NCI-H345 treated with DMSO at 0.1 percent for 48 hours (cell line): Measurements from ENCODE around the gene OR4L1.
"Not testable (repeated sequence)": the region's sequence is repeated elsewhere in the genome, so short reads cannot be mapped to it uniquely, and the experiment has no call there.

ENCODE experiments used
- DNase-seq: peaks from one replicate; lab custom pipeline; 2025; ENCODE audit not compliant: unreplicated experiment; lab: John Stamatoyannopoulos, UW

Gene OR4L1

GRCh38 chr14:20059745-20060144, at the start of gene OR4L1:
TSS of gene OR4L1 (plus strand) at chr14:20060045. CDS start at chr14:20060045, 0 bp downstream.
- no peak for DNase-seq

GRCh38 chr14:20019257-20019865, 40.5 kb upstream of the OR4L1 start, which contains the start of gene OR4K14:
TSS of gene OR4K14 (minus strand) at chr14:20019307. CDS start at chr14:20015193, 4,114 bp downstream.
- DNase-seq = no peak

GRCh38 chr14:20031058-20031457, 28.8 kb upstream of the OR4L1 start:
- no peak for DNase-seq

- no peak for DNase-seq
Measured at GRCh38 chr14:20035449-20035848, 24.4 kb upstream of the OR4L1 start.

- no peak for DNase-seq
Measured at GRCh38 chr14:20035938-20036337, 23.9 kb upstream of the OR4L1 start, which contains the start of gene OR4K13. TSS of gene OR4K13 (minus strand) at chr14:20036038. CDS start at chr14:20034758, 1,280 bp downstream.

- DNase-seq = no peak
Measured at GRCh38 chr14:20044243-20044642, 15.6 kb upstream of the OR4L1 start.

- DNase-seq = no peak
Measured at GRCh38 chr14:20048202-20048601, 11.6 kb upstream of the OR4L1 start.

GRCh38 chr14:20092050-20092449, 32.2 kb downstream of the OR4L1 start:
- DNase-seq = no peak

- DNase-seq = no peak
Measured at GRCh38 chr14:20093442-20093841, 33.6 kb downstream of the OR4L1 start.

- DNase-seq = not testable (repeated sequence)
Measured at GRCh38 chr14:20098926-20099770, 39.3 kb downstream of the OR4L1 start.

- DNase-seq = no peak
Measured at GRCh38 chr14:20110438-20110837, 50.6 kb downstream of the OR4L1 start, which contains the start of gene OR4K17. TSS of gene OR4K17 (plus strand) at chr14:20110739. CDS start at chr14:20117500, 6,761 bp downstream.
